Measurements from ENCODE around the gene FAIM. TPM values are rescaled to one million over a fixed set of nuclear protein-coding genes. Genes with fewer than 3 reads are reported as not detected.

The FAIM gene
- total and polyA plus RNA-seq, 2 experiments from 2014 or later = 12.0 to 29.7 TPM

- Histone ChIP-seq H4K20me1 (replicated peaks; ENCODE audit: insufficient read depth) (no peaks in the 10 kb centered on the region), H3K4me3 (no peak overlapping the region), H2AFZ (no peak overlapping the region), H3K27me3 (ENCODE audit: insufficient read depth) (no peaks in the 10 kb centered on the region), H3F3A (replicated peaks; ENCODE audit: low read depth) (no peaks in the 10 kb centered on the region), H3K9me2 (ENCODE audit: insufficient read depth) (no peaks in the 10 kb centered on the region), H3K4me1 (ENCODE audit: insufficient read depth) (no peaks in the 10 kb centered on the region), H3K4me2 (no peak overlapping the region), H3K27ac (ENCODE audit: low read depth) (no peak overlapping the region), H3K79me2 (replicated peaks; ENCODE audit: insufficient read depth) (no peaks in the 10 kb centered on the region), H3K36me3 (ENCODE audit: insufficient read depth) (no peaks in the 10 kb centered on the region)
- Mint-ChIP-seq H3K36me3 (ENCODE audit: low read depth) (no peaks in the 10 kb centered on the region), H3K27ac (no peak overlapping the region), H3K27me3 (ENCODE audit: insufficient read depth, low read depth, poor library complexity) (peaks cover 4% of the 10 kb centered on the region), H3K9me3 (no peaks in the 10 kb centered on the region), H3K4me3 (no peak overlapping the region), H3K4me1 (no peaks in the 10 kb centered on the region)
- TF ChIP-seq NANOG (IDR thresholded peaks at IDR 0.05; ENCODE audit: borderline replicate concordance) (no peak), CREB1 (CRISPR knock-in tag; IDR thresholded peaks at IDR 0.05; ENCODE audit: low read depth) (no peak), EZH2phosphoT487 (IDR thresholded peaks at IDR 0.05; ENCODE audit: unreplicated experiment) (no peak), EZH2 (IDR thresholded peaks at IDR 0.05; ENCODE audit: low read depth, unreplicated experiment) (no peak), CTCF (conservative IDR thresholded peaks at IDR 0.05; ENCODE audit: low read depth in 2 of 2) (no peak), POLR2AphosphoS5 (IDR thresholded peaks at IDR 0.05; ENCODE audit: low read depth) (no peak), REST (IDR thresholded peaks at IDR 0.05; ENCODE audit: unreplicated experiment) (no peak), ZNF331 (CRISPR knock-in tag; IDR thresholded peaks at IDR 0.05; ENCODE audit: low read depth) (no peak), STAT1 (IDR thresholded peaks at IDR 0.05; ENCODE audit: unreplicated experiment) (no peak), ZNF114 (CRISPR knock-in tag; IDR thresholded peaks at IDR 0.05) (no peak), JUNB (IDR thresholded peaks at IDR 0.05; ENCODE audit: unreplicated experiment) (no peak)
- DNase-seq (ENCODE audit: low spot score) = no peak
- ATAC-seq = no peak
Measured at GRCh38 chr3:138629526-138629925, 21.0 kb downstream of the FAIM start.

GRCh38 chr3:138638641-138639040 is 30.1 kb downstream of the FAIM start:
- no peak overlapping the region for H3K27ac Mint-ChIP-seq
- no peaks in the 10 kb centered on the region for H3K9me2 ChIP-seq (ENCODE audit: insufficient read depth)
- no peak for ATAC-seq
- H3F3A ChIP-seq (replicated peaks; ENCODE audit: low read depth) = no peaks in the 10 kb centered on the region
- H3K27me3 Mint-ChIP-seq (ENCODE audit: insufficient read depth, low read depth, poor library complexity) = peaks cover 6% of the 10 kb centered on the region
- no peak for DNase-seq (ENCODE audit: low spot score)
- H3K27ac ChIP-seq (ENCODE audit: low read depth) = no peak overlapping the region
- no peaks in the 10 kb centered on the region for H3K4me1 Mint-ChIP-seq
- no peak overlapping the region for H3K4me2 ChIP-seq
- no peaks in the 10 kb centered on the region for H4K20me1 ChIP-seq (replicated peaks; ENCODE audit: insufficient read depth)
- no peaks in the 10 kb centered on the region for H3K79me2 ChIP-seq (replicated peaks; ENCODE audit: insufficient read depth)
- H2AFZ ChIP-seq = no peak overlapping the region
- peaks cover 16% of the 10 kb centered on the region for H3K36me3 Mint-ChIP-seq (ENCODE audit: low read depth)
- H3K4me3 Mint-ChIP-seq = no peak overlapping the region
- no peaks in the 10 kb centered on the region for H3K4me1 ChIP-seq (ENCODE audit: insufficient read depth)
- peaks cover 25% of the 10 kb centered on the region for H3K9me3 Mint-ChIP-seq
- H3K36me3 ChIP-seq (ENCODE audit: insufficient read depth) = no peaks in the 10 kb centered on the region
- H3K27me3 ChIP-seq (ENCODE audit: insufficient read depth) = no peaks in the 10 kb centered on the region
- H3K4me3 ChIP-seq = no peak overlapping the region
- TF ChIP-seq ETS1 (IDR thresholded peaks at IDR 0.05) = no peak
- TF ChIP-seq ZNF331 (CRISPR knock-in tag; IDR thresholded peaks at IDR 0.05; ENCODE audit: low read depth) = no peak
- TF ChIP-seq POLR2AphosphoS5 (IDR thresholded peaks at IDR 0.05; ENCODE audit: low read depth) = no peak
- TF ChIP-seq CTCF (conservative IDR thresholded peaks at IDR 0.05; ENCODE audit: low read depth in 2 of 2) = no peak
- TF ChIP-seq CREB1 (CRISPR knock-in tag; IDR thresholded peaks at IDR 0.05; ENCODE audit: low read depth) = no peak
- TF ChIP-seq EZH2phosphoT487 (IDR thresholded peaks at IDR 0.05; ENCODE audit: unreplicated experiment) = no peak
- TF ChIP-seq STAT1 (IDR thresholded peaks at IDR 0.05; ENCODE audit: unreplicated experiment) = no peak

Measured in GM23338 (cell line).